HepG2 (cell line): ENCODE measurements around the gene FGF3. TPM values are rescaled to one million over a fixed set of nuclear protein-coding genes. Genes with fewer than 3 reads are reported as not detected.

Experiments used
- GTF2F1 ChIP-seq: fragments of 150-350 bp; IDR thresholded peaks from 2 replicates; pipeline ENCODE4 v1.6.1; 2014; ENCODE audit warnings: low read length
- HOXA7 ChIP-seq: sonication (generic); formaldehyde crosslinking; IDR thresholded peaks from 2 replicates; pipeline ENCODE4 v1.8.1; 2022; ENCODE audit warnings: mild to moderate bottlenecking, missing genetic modification reagents, moderate library complexity
- MED1 ChIP-seq: sonication (generic); formaldehyde crosslinking; IDR thresholded peaks from 2 replicates; pipeline ENCODE4 v1.4.0; 2020; ENCODE audit warnings: missing genetic modification reagents
- MED13 ChIP-seq: sonication (generic); formaldehyde crosslinking; IDR thresholded peaks from 2 replicates; pipeline ENCODE4 v1.5.0; 2020; ENCODE audit warnings: missing genetic modification reagents
- PAX8 ChIP-seq: sonication (generic); formaldehyde crosslinking; IDR thresholded peaks from 2 replicates; pipeline ENCODE4 v1.8.0; 2022; ENCODE audit warnings: mild to moderate bottlenecking, missing genetic modification reagents, borderline replicate concordance
- TSC22D2 ChIP-seq: sonication (generic); formaldehyde crosslinking; IDR thresholded peaks from 2 replicates; pipeline ENCODE4 v1.5.1; 2020; ENCODE audit warnings: missing genetic modification reagents, mild to moderate bottlenecking, borderline replicate concordance
- USF2 ChIP-seq, 2 experiments: sonication (generic) in 1 of 2; formaldehyde crosslinking in 1 of 2; IDR thresholded peaks; 2 replicates each; pipeline versions ENCODE4 v1.5.1 to v1.6.1; 2011 to 2020; ENCODE audit warnings: borderline replicate concordance in 1 of 2, low read depth in 1 of 2, low read length in 1 of 2, mild to moderate bottlenecking in 1 of 2, missing genetic modification reagents in 1 of 2, moderate library complexity in 1 of 2
- ZNF460 ChIP-seq: sonication (generic); formaldehyde crosslinking; IDR thresholded peaks from 2 replicates; pipeline ENCODE4 v1.5.1; 2020; ENCODE audit warnings: missing genetic modification reagents, mild to moderate bottlenecking, borderline replicate concordance
- ZNF704 ChIP-seq: sonication (generic); formaldehyde crosslinking; IDR thresholded peaks from 2 replicates; pipeline ENCODE4 v1.8.1; 2023; ENCODE audit warnings: mild to moderate bottlenecking, inconsistent platforms, moderate library complexity, missing genetic modification reagents, borderline replicate concordance
- ZNF879 ChIP-seq: sonication (generic); formaldehyde crosslinking; IDR thresholded peaks from 2 replicates; pipeline ENCODE4 v1.8.1; 2023; ENCODE audit warnings: missing genetic modification reagents
- polyA plus RNA-seq, 8 experiments: library from polyadenylated mRNA; depleted of rRNA in 3 of 8; stranded (reverse) in 7 of 8; unstranded in 1 of 8; fragments of >200 nt; fragmentation: Illumina TruSeq in 4 of 8; extraction: Trizol in 4 of 8; gene quantifications; 2 replicates each; pipeline versions ENCODE4 v1.2.1 to v1.2.3, GENCODE V29; 2011 to 2016; ENCODE audit warnings: low read depth in 4 of 8, missing spikeins in 1 of 8, mixed read lengths in 1 of 8; ENCODE audit not compliant: insufficient read depth in 1 of 8
- total RNA-seq, 5 experiments: library from RNA; depleted of rRNA; stranded (reverse); fragments of >200 nt; fragmentation: Illumina TruSeq; extraction: Trizol; gene quantifications; 2 replicates each; pipeline ENCODE4 v1.2.3, GENCODE V29; 2016; ENCODE audit warnings: low read depth in 1 of 5

Gene FGF3
- total and polyA plus RNA-seq, 2 of the 13 experiments (the other 11 are each of a cell fraction or from before 2014, with no cell fraction given), result not detected

GRCh38 chr11:69841170-69841858 is 22.1 kb upstream of the FGF3 start (continued):
- no peak for TF ChIP-seq USF2 (IDR thresholded peaks at IDR 0.05; ENCODE audit: low read depth, low read length)
- TF ChIP-seq USF2 (CRISPR knock-in tag; IDR thresholded peaks at IDR 0.05; ENCODE audit: borderline replicate concordance), result no peak
- TF ChIP-seq TSC22D2 (CRISPR knock-in tag), result no peak
- TF ChIP-seq ZNF704 (CRISPR knock-in tag), result no peak
- no peak for TF ChIP-seq HOXA7
- no peak for TF ChIP-seq PAX8 (CRISPR knock-in tag)
- no peak for TF ChIP-seq GTF2F1
- TF ChIP-seq ZNF460 (CRISPR knock-in tag), result no peak
- no peak for TF ChIP-seq MED1 (CRISPR knock-in tag)
- no peak for TF ChIP-seq ZNF879 (CRISPR knock-in tag)
- TF ChIP-seq MED13, result no peak
